Uterus (tissue), 4 donors: ENCODE results near the gene DTHD1. TPM values are rescaled to one million over a fixed set of nuclear protein-coding genes. Genes with fewer than 3 reads are reported as not detected.

Experiments
- DNase-seq, 2 donors: peaks; one replicate each; pipeline ENCODE4 v3.0.0-alpha.2; 2019 to 2020
- H3K27ac ChIP-seq, 2 donors: fragments of 200-600 bp; sonication (generic); 1 replicate in 1 of 2; 2 replicates in 1 of 2; pipeline ENCODE4 v1.5.1; 2016 to 2018
- H3K27me3 ChIP-seq, 2 donors: fragments of 200-600 bp; sonication (generic); one replicate each; pipeline ENCODE4 v1.5.1; 2018 to 2019; ENCODE audit warnings: control low read depth in 1 of 2
- H3K36me3 ChIP-seq, 2 donors: fragments of 200-600 bp; sonication (generic); one replicate each; pipeline ENCODE4 v1.5.1; 2019; ENCODE audit warnings: control low read depth in 1 of 2
- H3K4me1 ChIP-seq, 2 donors: fragments of 200-600 bp; sonication (generic); one replicate each; pipeline ENCODE4 v1.5.1; 2018 to 2019; ENCODE audit warnings: control low read depth in 1 of 2
- H3K4me3 ChIP-seq, 2 donors: fragments of 200-600 bp; sonication (generic); 1 replicate in 1 of 2; 2 replicates in 1 of 2; pipeline ENCODE4 v1.5.1; 2018 to 2019; ENCODE audit warnings: mild to moderate bottlenecking in 1 of 2
- H3K9me3 ChIP-seq, 2 donors: fragments of 200-600 bp; sonication (generic); one replicate each; pipeline ENCODE4 v1.5.1; 2019; ENCODE audit warnings: control low read depth in 1 of 2
- CTCF ChIP-seq, 4 experiments: fragments of 200-600 bp in 2 of 4; fragments of 450-650 bp in 2 of 4; sonication (generic) in 2 of 4; IDR thresholded peaks; one replicate each; pipeline ENCODE4 v1.5.1; 2016 to 2019; ENCODE audit warnings: antibody characterized with exemption in 4 of 4, mild to moderate bottlenecking in 2 of 4, moderate library complexity in 1 of 4
- POLR2A ChIP-seq, 2 donors: fragments of 450-650 bp; IDR thresholded peaks; one replicate each; pipeline ENCODE4 v1.6.1; 2016; ENCODE audit warnings: antibody characterized with exemption in 2 of 2, mild to moderate bottlenecking in 1 of 2, moderate library complexity in 1 of 2
- intact Hi-C: fragments of 100-400 bp; cut with DNase I; formaldehyde crosslinking; loops from one replicate; pipeline ENCODE4 v1.15.1; 2023; ENCODE audit warnings: low total_unique reads
- total RNA-seq, 4 donors: library from RNA; depleted of rRNA in 3 of 4; stranded (reverse); fragments of >200 nt in 3 of 4; gene quantifications; one replicate each; pipeline versions ENCODE4 v1.1.0 to v1.2.4, GENCODE V29; 2014 to 2023
- donor health status: DM: yes; HTN: yes; CAD: no.

Gene DTHD1
- total RNA-seq, 4 donors from 2014 or later: 1.0 to 2.5 (median 2.1) TPM

DNA sequence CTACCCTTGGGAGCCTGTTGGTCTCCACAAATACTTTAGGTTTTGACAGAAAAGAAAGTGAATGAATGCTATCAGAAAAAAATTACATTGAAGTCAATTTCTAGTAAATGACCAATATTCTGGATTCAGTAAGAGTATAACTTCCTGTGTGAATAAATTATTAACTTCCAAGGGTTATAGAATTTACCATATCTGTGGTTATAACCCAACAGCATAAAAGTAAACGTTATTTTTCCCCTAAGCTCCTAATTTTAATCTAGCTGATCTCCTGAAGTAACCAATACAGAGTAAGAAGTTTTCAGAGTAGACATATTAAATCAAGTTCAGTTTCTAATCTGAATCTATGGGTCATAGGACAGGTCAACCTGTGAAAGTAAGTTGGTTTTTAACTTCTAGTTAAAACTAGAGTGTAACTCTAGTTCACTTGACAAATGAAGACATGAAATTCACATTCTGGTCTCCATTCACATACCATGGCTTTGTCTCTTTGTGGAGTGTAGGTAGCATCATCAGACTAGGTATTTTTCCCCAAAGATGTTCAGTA, 22.8 kb downstream of the DTHD1 start:
- TF ChIP-seq CTCF (IDR thresholded peaks at IDR 0.05): no peak
- TF ChIP-seq POLR2A (IDR thresholded peaks at IDR 0.05): no peak
- no peaks in the 10 kb centered on the region for H3K9me3 ChIP-seq
- H3K4me1 ChIP-seq: no peaks in the 10 kb centered on the region
- no peak overlapping the region for H3K4me3 ChIP-seq
- H3K27me3 ChIP-seq: no peaks in the 10 kb centered on the region
- no peaks in the 10 kb centered on the region for H3K36me3 ChIP-seq
- no peak for DNase-seq
- H3K27ac ChIP-seq: no peak overlapping the region
- intact Hi-C loops: no loop called here

DNA sequence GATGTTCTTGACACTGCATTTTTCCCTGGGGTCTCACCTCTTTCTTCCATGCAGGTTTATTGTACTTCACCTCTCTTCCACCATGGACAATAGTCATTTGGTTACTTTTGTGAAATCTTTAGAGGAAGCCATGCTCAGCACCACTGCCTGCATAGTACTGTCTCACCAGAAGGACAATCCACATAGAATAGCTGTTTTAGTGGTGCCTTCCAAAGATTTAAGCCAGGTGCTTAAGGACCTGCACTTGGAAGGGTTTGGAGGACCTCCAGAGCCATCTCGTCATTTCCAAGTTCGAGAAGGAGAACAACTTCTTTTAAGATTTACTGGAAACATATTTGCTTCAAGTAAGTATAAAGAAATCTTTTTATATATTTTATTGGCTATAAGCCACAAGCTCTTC, 26.7 kb downstream of the DTHD1 start:
- TF ChIP-seq POLR2A (IDR thresholded peaks at IDR 0.05) (no peak), CTCF (IDR thresholded peaks at IDR 0.05) (no peak)
- H3K36me3 ChIP-seq: no peaks in the 10 kb centered on the region
- H3K4me1 ChIP-seq: no peaks in the 10 kb centered on the region
- intact Hi-C loops: no loop called here
- no peak for DNase-seq
- H3K4me3 ChIP-seq: no peak overlapping the region
- H3K9me3 ChIP-seq: no peaks in the 10 kb centered on the region
- H3K27me3 ChIP-seq: no peaks in the 10 kb centered on the region
- H3K27ac ChIP-seq: no peak overlapping the region

- Histone ChIP-seq H3K36me3 (no peaks in the 10 kb centered on the region), H3K27ac (no peak overlapping the region), H3K27me3 (no peaks in the 10 kb centered on the region), H3K4me3 (no peak overlapping the region), H3K4me1 (no peaks in the 10 kb centered on the region), H3K9me3 (no peaks in the 10 kb centered on the region)
- no peak for TF ChIP-seq POLR2A (IDR thresholded peaks at IDR 0.05)
- no peak for TF ChIP-seq CTCF (IDR thresholded peaks at IDR 0.05)
- intact Hi-C loops: no loop called here
- DNase-seq: no peak
These were observed 28.8 kb downstream of the DTHD1 start for GRCh38 chr4:36310216-36310615.

DNA sequence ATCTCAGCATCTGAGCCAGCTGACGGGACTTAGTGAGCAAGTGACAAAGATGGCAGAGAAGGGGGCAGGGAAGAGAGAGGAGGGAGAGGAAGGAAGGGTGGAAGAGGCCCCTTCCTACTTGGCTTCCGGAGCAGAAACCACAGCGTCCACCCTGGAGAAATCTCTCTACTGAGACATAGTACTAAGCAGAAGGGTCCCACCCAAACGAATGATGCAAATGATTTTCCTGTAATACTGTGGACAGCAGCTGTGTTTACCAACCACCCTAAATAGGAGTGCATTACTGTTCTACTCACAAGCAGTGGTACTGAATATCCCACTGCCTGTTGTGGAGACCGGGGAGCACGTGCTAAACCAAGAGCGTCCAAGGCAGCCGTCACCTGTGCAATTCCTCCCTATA, 29.4 kb downstream of the DTHD1 start:
- Histone ChIP-seq H3K4me1 (no peaks in the 10 kb centered on the region), H3K9me3 (no peaks in the 10 kb centered on the region), H3K27me3 (no peaks in the 10 kb centered on the region), H3K36me3 (no peaks in the 10 kb centered on the region), H3K4me3 (no peak overlapping the region), H3K27ac (no peak overlapping the region)
- TF ChIP-seq POLR2A (IDR thresholded peaks at IDR 0.05): no peak
- no peak for TF ChIP-seq CTCF (IDR thresholded peaks at IDR 0.05)
- no peak for DNase-seq
- intact Hi-C loops: no loop called here

GRCh38 chr4:36312511-36312910, 31.1 kb downstream of the DTHD1 start:
- H3K9me3 ChIP-seq: no peaks in the 10 kb centered on the region
- no peak overlapping the region for H3K27ac ChIP-seq
- no peaks in the 10 kb centered on the region for H3K27me3 ChIP-seq
- H3K4me1 ChIP-seq: no peaks in the 10 kb centered on the region
- no peak overlapping the region for H3K4me3 ChIP-seq
- intact Hi-C loops: no loop called here
- no peak for DNase-seq
- TF ChIP-seq CTCF (IDR thresholded peaks at IDR 0.05) (no peak), POLR2A (IDR thresholded peaks at IDR 0.05) (no peak)
- no peaks in the 10 kb centered on the region for H3K36me3 ChIP-seq
